ENCODE measurements around the gene SRPX.

The SRPX gene

DNA sequence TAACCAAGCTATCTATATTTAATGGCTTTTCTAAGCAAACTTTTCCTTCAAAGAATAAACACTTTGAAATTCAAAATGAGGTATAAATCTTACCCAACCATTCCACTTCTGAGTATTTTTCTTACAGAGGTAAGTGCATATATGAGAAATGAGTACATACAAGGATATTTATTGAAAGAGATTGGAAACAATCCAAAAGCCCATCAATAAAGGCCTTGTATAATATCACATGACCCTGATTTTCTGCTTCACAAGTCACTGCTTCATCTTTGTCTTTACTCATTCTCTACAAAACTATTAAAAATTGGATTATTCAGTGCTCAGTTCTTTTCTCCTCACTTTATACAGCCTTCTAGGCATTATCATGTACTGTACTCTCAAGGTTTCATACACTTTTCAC is 91.3 kb downstream of the SRPX start:
- no peak for DNase-seq

DNA sequence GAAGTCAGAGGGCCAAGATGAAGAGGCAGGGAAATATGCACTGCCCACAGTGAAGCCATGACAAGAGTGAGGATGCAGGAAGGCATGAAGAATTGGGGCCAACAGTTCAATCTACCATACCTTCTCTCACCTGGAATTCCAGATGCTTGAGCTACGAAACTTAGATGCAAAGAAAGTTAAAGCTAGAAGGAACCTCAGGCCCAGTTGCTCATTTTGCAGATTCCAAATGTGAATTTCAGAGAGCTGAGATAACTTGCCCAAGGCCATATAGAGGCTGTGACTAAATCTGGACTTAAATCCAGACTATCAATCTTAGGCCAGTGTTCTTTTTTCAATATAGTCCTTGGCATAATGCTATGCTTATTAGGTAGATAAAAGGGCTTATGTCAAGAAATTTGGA is 92.7 kb downstream of the SRPX start:
- no peak for DNase-seq

DNA sequence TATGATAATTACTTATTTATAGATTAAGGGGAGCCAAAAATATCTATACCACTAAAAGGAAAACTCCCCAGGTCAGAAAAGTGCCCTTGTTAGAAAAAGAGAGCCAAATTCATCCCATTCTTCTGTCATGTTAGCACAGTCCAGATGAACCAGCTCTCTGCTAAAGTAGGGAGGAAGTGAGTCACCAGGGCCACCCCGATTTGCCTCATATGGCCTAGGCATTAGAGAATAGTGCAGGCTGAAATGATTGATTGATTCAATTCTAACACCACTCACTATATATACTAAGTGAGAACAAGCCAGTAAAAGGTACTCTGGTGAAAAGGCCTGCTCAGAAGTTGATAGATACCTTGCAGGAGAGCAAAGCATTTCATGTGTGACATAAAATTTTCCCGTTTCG is 94.5 kb downstream of the SRPX start:
- DNase-seq: no peak

DNA sequence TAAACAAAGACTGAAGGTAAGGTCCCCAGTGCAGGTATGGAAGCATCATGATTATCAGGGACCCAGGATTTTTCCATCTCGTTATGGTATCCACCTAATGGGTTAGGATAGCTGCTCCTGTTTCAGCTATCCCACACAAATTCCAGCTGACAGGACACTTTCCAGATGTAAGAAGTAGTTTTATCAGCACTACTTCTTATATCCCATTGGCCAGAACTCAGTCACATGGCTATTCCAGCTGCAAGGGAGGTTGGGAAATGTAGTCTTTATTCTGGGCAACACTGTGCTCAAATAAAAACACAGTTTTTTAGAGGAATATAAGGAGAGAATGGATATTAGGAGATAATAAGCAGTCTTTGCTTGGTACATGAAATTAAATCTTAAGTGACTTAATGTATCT is 96.7 kb downstream of the SRPX start:
- no peak for DNase-seq

DNA sequence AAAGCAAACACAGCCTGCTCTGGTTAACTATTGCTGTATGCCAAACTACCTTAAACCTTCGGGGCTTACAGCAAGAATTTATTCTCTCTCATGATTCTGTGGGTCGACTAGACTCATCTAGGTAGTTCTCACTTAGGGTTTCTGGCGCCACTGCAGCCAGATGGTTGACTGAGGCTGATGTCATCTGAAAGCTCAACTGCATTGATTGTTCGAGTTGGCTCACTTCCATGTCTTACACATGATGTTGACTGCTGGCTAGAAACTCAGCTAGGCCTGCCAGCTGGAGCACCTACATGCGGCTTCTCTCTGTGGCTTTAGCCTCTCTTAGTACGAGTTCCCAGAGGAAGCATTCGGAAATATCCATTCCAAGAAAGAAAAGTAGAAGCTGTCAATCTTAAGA is 103.2 kb downstream of the SRPX start:
- DNase-seq: no peak

DNA sequence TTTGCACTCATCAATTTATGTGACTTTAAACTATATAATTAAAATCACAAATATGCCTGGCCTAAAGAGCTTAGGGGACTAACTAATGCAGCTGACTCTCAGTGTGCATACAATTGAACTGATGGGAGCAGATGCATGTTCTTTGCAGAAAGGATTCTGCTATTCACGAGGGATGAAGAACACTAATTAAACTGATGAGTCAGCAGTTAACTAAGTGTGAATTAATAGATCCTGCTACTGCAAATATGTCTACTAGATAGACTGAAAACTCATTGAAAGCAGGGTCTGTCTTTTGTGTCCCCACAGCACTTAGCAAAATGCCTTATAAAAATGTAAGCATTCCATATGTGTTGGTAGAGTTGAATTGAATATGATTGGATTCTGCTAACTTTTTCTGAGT is 104.0 kb downstream of the SRPX start:
- no peak for DNase-seq

DNA sequence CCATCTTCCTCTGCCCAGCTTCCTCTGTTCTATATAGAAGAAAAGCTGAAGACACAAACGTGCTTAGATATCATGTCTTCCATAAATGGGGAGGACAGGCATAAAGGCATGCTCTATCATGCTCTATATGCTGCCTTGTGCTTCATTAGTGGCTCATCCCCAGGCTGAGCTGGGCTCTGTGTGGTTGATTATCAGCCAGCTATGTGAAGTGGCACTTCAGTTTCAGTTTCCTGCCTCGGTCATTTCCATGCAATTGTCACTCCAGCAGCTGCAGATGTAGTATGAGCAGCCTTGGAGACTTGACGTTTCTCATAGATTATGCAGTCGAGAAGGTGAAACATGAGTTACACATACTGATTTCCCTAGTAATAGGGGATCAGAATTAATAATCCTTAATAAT is 108.1 kb downstream of the SRPX start:
- no peak for DNase-seq

DNA sequence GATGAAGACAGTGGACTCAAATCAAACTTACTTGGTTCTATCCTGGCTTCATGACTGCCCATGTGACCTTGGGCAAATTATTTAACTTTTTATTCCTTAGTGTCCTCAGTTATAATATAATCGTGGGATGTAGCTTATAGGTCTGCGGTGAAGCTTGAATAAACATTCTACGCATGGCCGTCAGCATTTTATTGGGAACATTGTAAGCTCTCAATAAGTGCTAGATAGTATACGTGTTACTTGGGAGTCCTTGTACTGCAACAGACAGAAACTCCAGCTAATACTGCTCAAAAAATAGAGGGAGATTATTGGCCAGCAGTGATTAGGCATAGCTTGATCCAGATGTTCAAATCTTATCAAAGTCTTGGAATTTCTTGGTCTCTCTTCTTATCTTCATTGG is 109.5 kb downstream of the SRPX start:
- DNase-seq: no peak

DNA sequence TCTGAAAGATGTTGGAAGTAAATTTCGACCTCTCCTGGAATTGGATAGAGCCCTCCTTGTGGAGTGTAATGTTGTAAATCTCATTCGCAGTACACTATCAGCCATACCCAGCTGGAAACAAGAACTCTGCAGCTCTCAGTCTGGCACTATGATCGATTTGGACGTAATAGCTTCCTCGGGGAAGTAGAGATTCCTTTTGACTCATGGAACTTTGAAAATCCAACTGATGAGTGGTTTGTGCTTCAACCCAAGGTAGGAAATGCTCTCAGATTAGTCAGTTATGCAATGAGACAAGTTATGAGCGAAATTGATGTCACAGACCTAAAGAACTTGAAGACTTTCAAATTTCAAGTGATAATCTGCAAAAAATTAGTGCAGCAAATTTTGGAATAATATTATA is 110.4 kb downstream of the SRPX start:
- no peak for DNase-seq

DNA sequence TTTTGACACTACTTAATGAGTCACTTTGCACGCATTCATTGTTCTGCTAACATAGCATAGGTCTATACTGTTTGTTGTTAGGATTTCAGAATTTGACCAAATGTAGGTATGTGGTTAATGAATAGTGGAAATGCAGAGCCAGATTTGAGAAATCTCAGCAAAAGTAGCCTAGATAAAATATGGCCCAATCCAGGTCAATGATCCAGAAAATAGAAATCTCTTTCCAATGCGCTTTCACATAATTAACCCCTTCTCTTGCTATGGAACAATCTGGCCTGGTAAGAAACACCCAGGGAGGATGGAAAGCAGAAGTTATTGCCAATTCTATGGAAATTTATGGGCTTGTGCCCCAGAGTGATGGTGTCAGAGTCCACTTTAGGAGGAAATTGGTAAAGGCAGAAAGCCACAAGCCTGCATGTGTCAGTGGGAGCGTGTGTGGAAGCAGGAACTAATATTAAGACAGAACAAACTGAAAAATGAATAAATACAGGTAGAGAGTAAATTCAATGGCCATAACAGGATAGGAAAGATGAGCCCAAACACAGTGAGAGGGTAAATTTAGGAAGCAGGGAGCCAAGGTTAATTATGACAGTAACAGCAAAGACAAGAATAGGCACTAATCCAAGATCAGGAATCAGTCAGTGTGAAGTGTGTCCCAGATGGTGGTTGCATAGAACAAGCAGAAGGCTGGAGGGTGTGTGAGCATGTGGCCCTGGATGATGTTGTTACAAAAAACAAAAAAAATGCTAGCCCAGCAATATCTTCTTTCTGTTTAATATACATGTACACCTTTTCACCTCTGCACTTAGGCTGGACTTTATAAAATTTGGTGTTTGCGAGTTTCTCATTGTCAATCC is 111.4 kb downstream of the SRPX start:
- DNase-seq: no peak

DNA sequence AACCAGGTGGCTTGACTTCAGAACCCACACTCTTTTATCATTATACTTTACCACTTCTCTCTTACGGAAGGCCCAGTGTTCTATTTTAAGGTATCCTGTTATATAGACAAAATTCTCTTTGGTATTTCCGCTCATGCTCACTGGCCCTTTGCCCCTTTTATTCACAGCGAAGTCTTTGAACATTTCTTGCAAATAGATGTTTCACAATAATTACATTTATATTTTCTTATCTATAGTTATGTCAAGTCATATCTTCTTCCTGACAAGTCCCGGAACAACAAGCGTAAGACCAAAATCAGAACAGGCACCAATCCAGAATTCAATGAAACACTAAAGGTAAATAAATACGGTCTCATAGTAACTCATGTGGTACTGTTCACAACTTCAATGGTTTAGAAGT is 112.3 kb downstream of the SRPX start:
- DNase-seq: no peak

DNA sequence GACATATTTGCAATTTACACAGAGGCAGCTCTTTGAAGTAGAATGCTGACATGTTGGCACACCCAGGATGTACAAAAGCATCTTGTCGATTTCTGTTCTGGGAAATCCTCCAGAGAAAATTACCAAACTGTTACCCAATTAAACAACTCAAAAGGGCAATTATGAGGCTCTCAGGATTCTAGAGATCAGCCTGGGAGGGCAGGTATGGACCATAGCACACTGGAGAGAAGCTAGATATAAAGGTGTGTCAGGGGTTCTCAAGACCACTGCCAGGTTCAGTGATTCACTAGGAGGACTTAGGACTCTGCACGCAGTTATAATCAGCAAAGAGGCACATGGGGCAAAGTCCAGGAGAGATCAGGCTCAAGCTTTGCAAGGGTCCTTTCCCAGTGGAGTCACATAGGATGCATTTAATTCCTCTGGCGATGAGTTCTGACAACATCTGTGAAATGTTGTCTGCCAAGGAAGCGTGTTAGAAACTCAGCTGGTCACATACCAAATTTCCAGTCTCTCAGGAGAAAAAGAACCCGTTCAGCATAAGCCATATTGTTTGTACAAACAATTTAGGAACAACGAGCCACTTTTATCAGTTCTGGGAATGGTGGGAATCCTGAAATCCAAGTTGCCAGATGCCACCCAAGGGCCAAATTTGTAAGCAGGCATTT is 113.5 kb downstream of the SRPX start:
- DNase-seq: no peak

DNA sequence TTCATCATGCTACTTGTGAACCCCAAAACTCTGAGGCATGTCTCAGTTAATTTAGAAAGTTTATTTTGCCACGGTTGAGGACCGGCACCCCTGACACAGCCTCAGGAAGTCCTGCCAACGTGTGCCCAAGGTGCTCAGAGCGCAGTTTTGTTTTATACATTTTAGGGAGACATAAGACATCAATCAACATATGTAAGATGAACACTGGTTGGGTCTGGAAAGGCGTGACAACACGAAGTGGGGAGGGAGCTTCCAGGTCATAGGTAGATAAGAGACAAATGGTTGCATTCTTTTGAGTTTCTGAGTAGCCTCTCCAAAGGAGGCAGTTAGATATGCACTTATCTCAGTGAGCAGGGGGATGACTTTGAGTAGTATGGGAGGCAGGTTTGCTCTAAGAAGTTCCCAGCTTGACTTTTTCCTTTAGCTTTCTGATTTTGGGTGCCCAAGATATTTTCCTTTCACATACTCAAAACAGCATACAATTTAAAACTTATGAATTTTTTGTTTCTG is 115.4 kb downstream of the SRPX start:
- no peak for DNase-seq

DNA sequence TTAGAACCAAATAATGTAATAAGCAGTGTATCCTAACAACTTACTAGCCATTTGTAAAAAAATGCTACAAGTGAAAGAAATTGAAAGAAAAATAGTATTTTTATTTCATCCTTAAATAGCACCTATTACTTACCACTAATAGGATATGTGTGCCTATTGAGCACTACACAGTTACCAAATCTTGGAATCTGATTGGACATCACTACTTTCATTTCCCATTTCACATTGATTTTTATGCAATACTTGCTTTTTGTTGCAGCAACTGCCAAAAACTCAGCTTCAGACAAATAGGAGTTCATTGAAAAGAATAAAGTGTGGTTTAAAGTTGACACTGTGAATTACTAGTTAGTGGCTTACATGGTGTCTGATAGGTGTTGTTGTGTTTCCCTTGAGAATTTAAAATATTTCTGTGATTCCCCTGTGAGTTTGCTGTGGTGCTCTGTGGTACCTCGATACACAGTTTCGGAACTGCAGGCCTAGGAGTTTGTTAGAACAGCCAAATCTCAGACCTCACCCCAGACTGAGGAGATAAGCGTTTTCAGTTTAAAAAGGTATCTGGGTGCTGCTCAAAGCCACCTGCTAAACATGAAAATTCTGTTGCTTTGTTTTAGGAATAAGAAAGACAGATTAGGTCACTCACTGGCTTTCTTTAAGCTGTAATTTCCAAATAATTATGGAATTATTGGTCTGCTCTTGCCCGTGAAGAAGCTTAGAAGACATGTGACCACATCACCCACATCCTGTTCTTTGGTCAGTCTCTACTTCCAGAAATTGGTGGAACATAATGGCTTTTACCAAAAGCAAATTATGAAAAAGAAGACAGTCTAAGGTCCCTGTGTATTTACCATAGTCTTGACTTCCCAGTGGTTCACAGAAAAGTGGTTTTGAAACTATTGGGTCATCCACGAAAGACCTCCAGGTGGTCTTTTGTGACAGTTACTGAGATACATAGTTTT is 116.5 kb downstream of the SRPX start:
- no peak for DNase-seq

DNA sequence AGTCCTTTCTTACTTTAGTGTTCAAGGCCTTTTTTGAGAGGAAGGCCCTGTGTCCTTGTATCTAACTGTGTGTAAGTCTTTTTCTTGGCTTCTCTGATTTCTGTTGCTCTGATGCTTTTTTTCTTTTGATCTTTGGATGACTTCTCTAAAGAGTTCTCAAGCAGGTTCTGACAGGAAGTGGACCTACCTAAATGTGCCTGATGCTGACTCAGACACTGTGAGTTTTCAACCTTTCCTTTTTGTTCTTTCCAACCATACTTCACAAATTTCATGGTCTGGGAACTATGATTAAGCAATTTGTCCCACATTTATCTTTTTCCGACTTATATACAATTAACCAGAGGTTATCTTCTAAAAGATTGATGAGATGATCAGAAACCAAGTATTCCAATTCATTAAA is 117.8 kb downstream of the SRPX start:
- DNase-seq: no peak

DNA sequence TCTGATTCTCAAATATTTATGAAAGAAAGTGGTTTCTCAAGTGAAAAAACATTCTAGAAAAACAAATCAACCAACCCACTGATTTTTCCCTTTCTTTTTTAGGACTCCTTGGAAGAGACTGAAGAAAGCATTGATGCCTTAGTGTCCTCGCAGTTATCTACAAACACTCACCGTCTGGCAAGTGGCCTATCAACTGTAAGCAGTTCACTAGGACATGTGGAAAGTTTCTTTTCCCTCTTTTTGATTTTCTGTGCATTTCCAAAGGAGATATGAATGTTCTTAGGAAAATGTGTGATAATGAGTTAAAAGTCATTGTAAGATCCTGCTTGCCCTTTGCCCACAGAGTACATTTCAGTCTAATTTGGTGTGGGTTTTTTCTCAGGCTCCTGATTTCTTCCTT is 118.4 kb downstream of the SRPX start:
- DNase-seq: no peak

DNA sequence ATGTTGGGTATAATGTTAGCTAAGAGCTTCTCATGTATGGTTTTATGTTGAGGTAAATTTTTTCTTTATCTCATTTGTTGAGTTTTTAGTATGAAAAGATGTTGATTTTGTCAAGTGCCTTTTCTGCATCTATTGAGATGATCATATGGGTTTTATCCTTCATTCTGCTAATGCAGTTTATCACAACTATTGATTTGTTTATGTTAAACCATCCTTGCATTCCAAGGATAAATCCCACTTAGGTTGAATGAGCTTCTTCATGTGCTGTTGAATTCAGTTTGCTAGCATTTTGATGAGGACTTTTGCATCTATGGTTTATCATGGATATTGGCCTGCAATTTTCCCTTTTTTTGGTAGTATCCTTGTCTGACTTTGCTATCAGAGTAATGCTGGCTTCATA is 121.0 kb downstream of the SRPX start:
- no peak for DNase-seq
